ENCODE measurements around the gene TRMU. TPM values are rescaled to one million over a fixed set of nuclear protein-coding genes. Genes with fewer than 3 reads are reported as not detected.

The TRMU gene
- total RNA-seq, 1 donor from 2014 or later = 70.6 TPM

DNA sequence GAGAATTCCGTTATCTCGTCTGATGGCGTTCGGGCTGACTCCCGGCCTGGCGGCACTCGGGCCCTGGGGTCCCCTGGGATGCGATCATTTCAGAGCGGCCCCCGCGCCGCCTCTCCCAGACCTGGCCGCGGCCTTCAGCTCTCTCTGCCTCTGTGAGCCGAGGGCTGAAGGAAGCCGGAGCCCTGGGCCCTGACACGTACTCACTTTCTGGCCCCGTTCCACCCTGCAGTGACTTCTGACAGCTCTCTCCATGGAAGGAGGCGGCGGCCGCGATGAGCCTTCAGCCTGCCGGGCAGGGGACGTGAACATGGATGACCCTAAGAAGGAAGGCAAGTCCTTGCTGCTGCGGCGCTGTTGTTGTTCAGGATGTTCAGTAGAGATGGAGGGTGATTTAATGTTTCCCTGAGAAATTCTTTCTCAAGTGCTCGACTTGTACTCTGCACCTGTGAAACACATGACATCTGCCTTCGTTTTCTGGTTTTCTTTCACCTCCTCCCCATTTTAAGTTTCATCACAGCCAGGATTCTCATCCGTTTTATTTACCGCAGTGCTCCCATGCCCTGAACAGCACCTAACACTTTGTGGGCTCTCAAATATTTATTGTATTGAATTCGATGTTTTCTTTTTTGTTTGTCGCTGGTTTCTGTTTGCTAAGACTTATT is 38.2 kb upstream of the TRMU start:
- Mint-ChIP-seq H3K4me1 (peaks cover 29% of the 10 kb centered on the region), H3K27ac (peak overlapping the region; percentile 50)
- DNase-seq (ENCODE audit: low spot score in 2 of 2, unreplicated experiment in 2 of 2) = peak in 1 of 2 experiments; percentile 42

DNA sequence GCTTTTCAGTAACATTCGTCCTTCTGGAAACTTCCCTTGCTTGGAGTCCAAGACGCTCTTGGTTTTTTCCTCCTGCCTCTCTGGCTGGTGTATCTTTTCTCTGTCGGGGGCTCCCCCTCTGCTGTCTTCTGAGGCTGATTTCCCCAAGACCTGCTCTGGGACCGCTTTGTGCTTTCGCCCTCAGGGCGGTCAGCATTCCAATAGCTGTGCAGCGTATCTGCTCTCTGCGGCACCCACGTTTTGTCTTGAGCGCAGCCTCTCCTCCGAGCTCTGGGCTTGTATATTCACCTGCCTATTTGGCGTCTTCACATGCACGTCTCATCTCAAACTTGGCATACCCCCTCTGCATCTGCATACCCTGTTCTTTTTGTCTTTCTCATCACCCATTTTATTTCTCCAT is 36.4 kb upstream of the TRMU start:
- Mint-ChIP-seq H3K4me3 (peak overlapping the region; percentile 54), H3K27me3 (ENCODE audit: low read depth) (no peaks in the 10 kb centered on the region), H3K9me3 (no peaks in the 10 kb centered on the region), H3K4me1 (peaks cover 29% of the 10 kb centered on the region), H3K27ac (no peak overlapping the region), H3K36me3 (peaks cover 16% of the 10 kb centered on the region)
- TF ChIP-seq, protein P1, sequence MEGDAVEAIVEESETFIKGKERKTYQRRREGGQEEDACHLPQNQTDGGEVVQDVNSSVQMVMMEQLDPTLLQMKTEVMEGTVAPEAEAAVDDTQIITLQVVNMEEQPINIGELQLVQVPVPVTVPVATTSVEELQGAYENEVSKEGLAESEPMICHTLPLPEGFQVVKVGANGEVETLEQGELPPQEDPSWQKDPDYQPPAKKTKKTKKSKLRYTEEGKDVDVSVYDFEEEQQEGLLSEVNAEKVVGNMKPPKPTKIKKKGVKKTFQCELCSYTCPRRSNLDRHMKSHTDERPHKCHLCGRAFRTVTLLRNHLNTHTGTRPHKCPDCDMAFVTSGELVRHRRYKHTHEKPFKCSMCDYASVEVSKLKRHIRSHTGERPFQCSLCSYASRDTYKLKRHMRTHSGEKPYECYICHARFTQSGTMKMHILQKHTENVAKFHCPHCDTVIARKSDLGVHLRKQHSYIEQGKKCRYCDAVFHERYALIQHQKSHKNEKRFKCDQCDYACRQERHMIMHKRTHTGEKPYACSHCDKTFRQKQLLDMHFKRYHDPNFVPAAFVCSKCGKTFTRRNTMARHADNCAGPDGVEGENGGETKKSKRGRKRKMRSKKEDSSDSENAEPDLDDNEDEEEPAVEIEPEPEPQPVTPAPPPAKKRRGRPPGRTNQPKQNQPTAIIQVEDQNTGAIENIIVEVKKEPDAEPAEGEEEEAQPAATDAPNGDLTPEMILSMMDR (IDR thresholded peaks at IDR 0.05; ENCODE audit: unreplicated experiment) = no peak
- DNase-seq (ENCODE audit: low spot score in 2 of 2, unreplicated experiment in 2 of 2) = no peak

More for the DNA sequence above, 38.2 kb upstream of the TRMU start:
- no peaks in the 10 kb centered on the region for H3K9me3 Mint-ChIP-seq
- TF ChIP-seq, protein P1 (IDR thresholded peaks at IDR 0.05; ENCODE audit: unreplicated experiment) = no peak
- H3K36me3 Mint-ChIP-seq = peaks cover 18% of the 10 kb centered on the region
- no peaks in the 10 kb centered on the region for H3K27me3 Mint-ChIP-seq (ENCODE audit: low read depth)
- peak overlapping the region; percentile 82 for H3K4me3 Mint-ChIP-seq

DNA sequence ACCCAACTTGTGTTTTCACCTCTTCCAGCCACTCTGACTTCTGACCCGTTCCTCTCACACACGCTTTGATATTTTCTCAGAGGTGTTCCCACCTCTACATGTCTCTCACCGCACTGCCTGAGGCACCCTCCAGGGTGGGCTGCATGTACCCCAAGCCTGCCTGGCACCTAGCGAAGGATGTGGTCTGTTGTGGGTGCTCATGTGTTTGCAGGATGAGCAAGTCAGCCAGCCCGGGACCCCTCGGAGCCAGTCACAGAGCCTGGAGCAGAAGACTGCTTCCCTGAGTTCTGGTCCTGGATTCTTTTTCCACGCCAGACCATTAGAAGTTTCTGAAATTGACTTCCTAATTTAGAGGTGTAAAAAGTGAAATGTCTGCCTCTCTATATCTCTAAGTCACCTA is 35.0 kb upstream of the TRMU start:
- Mint-ChIP-seq H3K27ac (no peak overlapping the region), H3K4me3 (no peak overlapping the region), H3K9me3 (no peaks in the 10 kb centered on the region), H3K36me3 (peaks cover 16% of the 10 kb centered on the region), H3K27me3 (ENCODE audit: low read depth) (no peaks in the 10 kb centered on the region), H3K4me1 (peaks cover 25% of the 10 kb centered on the region)
- TF ChIP-seq, protein P1 (IDR thresholded peaks at IDR 0.05; ENCODE audit: unreplicated experiment) = no peak
- no peak for DNase-seq (ENCODE audit: low spot score in 2 of 2, unreplicated experiment in 2 of 2)

DNA sequence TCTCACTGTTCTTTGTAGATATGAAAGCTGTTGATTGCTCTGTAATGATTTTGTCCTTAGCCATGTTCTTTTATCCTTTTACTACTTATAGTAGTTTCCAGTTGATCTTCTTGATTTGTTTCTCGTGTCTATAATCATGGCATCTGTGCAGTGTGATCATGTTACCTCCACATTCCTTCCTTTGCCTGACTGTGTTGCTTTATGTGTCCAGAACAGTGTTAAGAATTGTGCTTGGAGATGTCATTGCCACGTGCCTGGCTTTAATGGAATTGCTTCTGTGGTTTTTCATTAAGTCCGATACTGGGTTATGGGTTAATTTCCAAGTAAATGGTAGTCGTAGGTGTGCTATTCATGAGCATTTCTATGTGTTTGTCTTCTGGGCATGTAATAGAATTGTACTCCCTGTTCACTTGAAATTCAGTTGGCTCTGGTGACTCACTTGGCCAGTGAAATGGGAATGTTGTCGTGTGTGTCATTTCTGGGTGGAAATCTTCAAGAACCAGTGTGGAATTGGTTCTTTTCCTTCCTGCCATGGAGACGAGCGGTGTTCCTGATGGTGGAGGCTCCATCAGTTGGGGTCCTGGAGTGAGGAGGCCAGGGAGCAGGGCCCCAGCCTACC is 32.1 kb upstream of the TRMU start:
- DNase-seq (ENCODE audit: low spot score in 2 of 2, unreplicated experiment in 2 of 2) = no peak
- H3K27ac Mint-ChIP-seq = no peak overlapping the region
- H3K27me3 Mint-ChIP-seq (ENCODE audit: low read depth) = no peaks in the 10 kb centered on the region
- peaks cover 16% of the 10 kb centered on the region for H3K36me3 Mint-ChIP-seq
- H3K4me3 Mint-ChIP-seq = no peak overlapping the region
- no peaks in the 10 kb centered on the region for H3K9me3 Mint-ChIP-seq
- peaks cover 17% of the 10 kb centered on the region for H3K4me1 Mint-ChIP-seq
- TF ChIP-seq, protein P1 (IDR thresholded peaks at IDR 0.05; ENCODE audit: unreplicated experiment) = no peak

DNA sequence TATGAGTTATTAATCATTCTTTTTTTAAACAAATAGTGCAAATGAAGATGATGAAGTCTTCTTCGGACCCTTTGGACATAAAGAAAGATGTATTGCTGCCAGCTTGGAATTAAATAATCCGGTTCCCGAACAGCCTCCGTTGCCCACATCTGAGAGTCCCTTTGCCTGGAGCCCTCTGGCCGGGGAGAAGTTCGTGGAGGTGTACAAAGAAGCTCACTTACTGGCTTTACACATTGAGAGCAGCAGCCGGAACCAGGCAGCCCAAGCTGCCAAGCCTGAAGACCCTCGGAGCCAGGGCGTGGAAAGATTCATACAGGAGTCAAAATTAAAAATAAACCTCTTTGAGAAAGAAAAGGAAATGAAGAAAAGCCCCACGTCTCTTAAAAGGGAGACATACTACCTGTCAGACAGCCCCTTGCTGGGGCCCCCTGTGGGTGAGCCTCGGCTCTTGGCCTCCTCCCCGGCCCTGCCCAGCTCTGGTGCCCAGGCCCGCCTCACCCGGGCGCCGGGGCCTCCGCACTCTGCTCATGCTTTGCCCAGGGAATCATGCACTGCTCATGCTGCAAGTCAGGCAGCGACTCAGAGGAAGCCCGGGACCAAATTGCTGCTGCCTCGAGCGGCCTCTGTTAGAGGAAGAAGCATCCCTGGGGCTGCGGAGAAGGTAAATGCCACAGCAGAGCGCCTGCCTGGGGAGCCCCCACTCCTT is 27.1 kb upstream of the TRMU start:
- Mint-ChIP-seq H3K4me1 (peaks cover 6% of the 10 kb centered on the region), H3K9me3 (no peaks in the 10 kb centered on the region), H3K27ac (peak overlapping the region; percentile 53), H3K4me3 (no peak overlapping the region), H3K27me3 (ENCODE audit: low read depth) (no peaks in the 10 kb centered on the region), H3K36me3 (peaks cover 17% of the 10 kb centered on the region)
- TF ChIP-seq, protein P1 (IDR thresholded peaks at IDR 0.05; ENCODE audit: unreplicated experiment) = no peak
- DNase-seq (ENCODE audit: low spot score in 2 of 2, unreplicated experiment in 2 of 2) = no peak

All from mesothelial cell of epicardium (in vitro differentiated cells).